Body of pancreas (tissue), 4 donors: ENCODE measurements around the gene RSRC1. TPM values are rescaled to one million over a fixed set of nuclear protein-coding genes. Genes with fewer than 3 reads are reported as not detected.

Experiments
- ATAC-seq: fragments of 150-250 bp; one replicate; pipeline ENCODE4 v1.9.1; 2016
- DNase-seq, 4 donors: peaks; one replicate each; pipeline ENCODE4 v3.0.0-alpha.2; 2019
- H3K27ac ChIP-seq, 4 donors: fragments of 200-600 bp; sonication (generic); 1 replicate in 3 of 4; 2 replicates in 1 of 4; pipeline versions ENCODE4 v1.5.1 to v1.6.1; 2016 to 2019; ENCODE audit warnings: mild to moderate bottlenecking in 1 of 4, mixed read lengths in 1 of 4, moderate library complexity in 1 of 4
- H3K27me3 ChIP-seq, 2 donors: fragments of 200-600 bp; sonication (generic); one replicate each; pipeline ENCODE4 v1.6.0; 2016; ENCODE audit warnings: mild to moderate bottlenecking in 1 of 2
- H3K36me3 ChIP-seq, 2 donors: fragments of 200-600 bp; sonication (generic); replicated peaks in 1 of 2; 2 replicates each; pipeline ENCODE4 v1.5.1; 2016; ENCODE audit warnings: low read depth in 2 of 2; ENCODE audit not compliant: insufficient read depth in 1 of 2
- H3K4me1 ChIP-seq: fragments of 200-600 bp; sonication (generic); one replicate; pipeline ENCODE4 v1.6.0; 2016
- H3K4me3 ChIP-seq, 2 donors: fragments of 200-600 bp; sonication (generic); 1 replicate in 1 of 2; 2 replicates in 1 of 2; pipeline ENCODE4 v1.5.1; 2016 to 2019
- H3K9me3 ChIP-seq, 3 donors: fragments of 200-600 bp; sonication (generic); 1 replicate in 2 of 3; 2 replicates in 1 of 3; pipeline ENCODE4 v1.5.1; 2016
- CTCF ChIP-seq, 7 experiments: fragments of 450-650 bp in 4 of 7; fragments of 200-600 bp in 3 of 7; sonication (generic) in 3 of 7; IDR thresholded peaks; one replicate each; pipeline ENCODE4 v1.5.1; 2016 to 2019; ENCODE audit warnings: antibody characterized with exemption in 7 of 7
- POLR2A ChIP-seq, 3 donors: fragments of 450-650 bp; IDR thresholded peaks; one replicate each; pipeline ENCODE4 v1.6.1; 2016; ENCODE audit warnings: antibody characterized with exemption in 3 of 3, mild to moderate bottlenecking in 2 of 3
- WGBS, 2 donors: methylation state at CpG; one replicate each; pipeline ENCODE4 v1.1.5; 2017; 5-methylcytosine and 5-hydroxymethylcytosine counted together
- intact Hi-C: fragments of 100-400 bp; cut with DNase I; formaldehyde crosslinking; loops from one replicate; pipeline ENCODE4 v1.15.1; 2023
- total RNA-seq, 2 donors: library from RNA; depleted of rRNA; stranded (reverse); fragments of >200 nt; gene quantifications; one replicate each; pipeline ENCODE4 v1.1.0, GENCODE V29; 2016

Gene RSRC1
- total RNA-seq, 2 donors from 2014 or later = 18.5 to 21.5 TPM

- Histone ChIP-seq H3K4me1 (peaks cover 4% of the 10 kb centered on the region), H3K27ac (no peak overlapping the region), H3K4me3 (no peak overlapping the region), H3K27me3 (no peaks in the 10 kb centered on the region), H3K36me3 (no peaks in the 10 kb centered on the region), H3K9me3 (no peaks in the 10 kb centered on the region)
- no peak for ATAC-seq
- intact Hi-C loops = no loop called here
- TF ChIP-seq CTCF (IDR thresholded peaks at IDR 0.05) = no peak
- TF ChIP-seq POLR2A (IDR thresholded peaks at IDR 0.05) = no peak
- DNase-seq = no peak
- WGBS, 2 donors = 80 to 82% methylated on average over 3 of the region's 3 CpGs
These were observed 355.2 kb downstream of the RSRC1 start for GRCh38 chr3:158465074-158465473.

GRCh38 chr3:158470944-158471638 is 361.2 kb downstream of the RSRC1 start:
- TF ChIP-seq CTCF (IDR thresholded peaks at IDR 0.05) (no peak), POLR2A (IDR thresholded peaks at IDR 0.05) (no peak)
- intact Hi-C loops = no loop called here
- Histone ChIP-seq H3K27ac (no peak overlapping the region), H3K4me3 (no peak overlapping the region), H3K27me3 (no peaks in the 10 kb centered on the region), H3K4me1 (no peaks in the 10 kb centered on the region), H3K9me3 (no peaks in the 10 kb centered on the region), H3K36me3 (no peaks in the 10 kb centered on the region)
- 85 to 96% methylated on average over 2 of the region's 2 CpGs for WGBS, 2 donors
- ATAC-seq (no peak), DNase-seq (no peak)

GRCh38 chr3:158471639-158472294 is 361.9 kb downstream of the RSRC1 start:
- Histone ChIP-seq H3K36me3 (no peaks in the 10 kb centered on the region), H3K27ac (no peak overlapping the region), H3K4me1 (no peaks in the 10 kb centered on the region), H3K4me3 (no peak overlapping the region), H3K9me3 (no peaks in the 10 kb centered on the region), H3K27me3 (no peaks in the 10 kb centered on the region)
- ATAC-seq (no peak), DNase-seq (no peak)
- intact Hi-C loops = no loop called here
- WGBS, 2 donors = 33 to 35% methylated on average over 3 of the region's 3 CpGs
- TF ChIP-seq CTCF (IDR thresholded peaks at IDR 0.05) (no peak), POLR2A (IDR thresholded peaks at IDR 0.05) (no peak)

GRCh38 chr3:158479051-158479450 is 369.2 kb downstream of the RSRC1 start:
- no peak for TF ChIP-seq POLR2A (IDR thresholded peaks at IDR 0.05)
- no peak for TF ChIP-seq CTCF (IDR thresholded peaks at IDR 0.05)
- Histone ChIP-seq H3K27ac (no peak overlapping the region), H3K4me1 (no peaks in the 10 kb centered on the region), H3K4me3 (no peak overlapping the region), H3K9me3 (no peaks in the 10 kb centered on the region), H3K36me3 (no peaks in the 10 kb centered on the region), H3K27me3 (no peaks in the 10 kb centered on the region)
- intact Hi-C loops = no loop called here
- WGBS, 2 donors = 92 to 97% methylated on average over 2 of the region's 2 CpGs
- ATAC-seq (no peak), DNase-seq (no peak)
